Measurements from ENCODE around the gene NAT9. TPM values are rescaled to one million over a fixed set of nuclear protein-coding genes. Genes with fewer than 3 reads are reported as not detected.

NAT9 gene
- total and polyA plus RNA-seq, 9 donors = 19.7 to 87.0 (median 56.5) TPM

GRCh38 chr17:74780443-74781238 lies 4.5 kb upstream of the NAT9 start:
- H3K4me1 ChIP-seq (ENCODE audit: insufficient read depth) = peaks cover 5% of the 10 kb centered on the region
- intact Hi-C loops (cut with DNase I) = no loop called here
- no peaks in the 10 kb centered on the region for H3K9me3 ChIP-seq
- WGBS, 3 donors = 70 to 79% (median 72%) methylated on average over 7 of the region's 7 CpGs
- no peak for DNase-seq
- no peaks in the 10 kb centered on the region for H3K27me3 ChIP-seq
- TF ChIP-seq EP300 (IDR thresholded peaks at IDR 0.05) (no peak), POLR2A (IDR thresholded peaks at IDR 0.05) (no peak)
- TF ChIP-seq, protein P1, sequence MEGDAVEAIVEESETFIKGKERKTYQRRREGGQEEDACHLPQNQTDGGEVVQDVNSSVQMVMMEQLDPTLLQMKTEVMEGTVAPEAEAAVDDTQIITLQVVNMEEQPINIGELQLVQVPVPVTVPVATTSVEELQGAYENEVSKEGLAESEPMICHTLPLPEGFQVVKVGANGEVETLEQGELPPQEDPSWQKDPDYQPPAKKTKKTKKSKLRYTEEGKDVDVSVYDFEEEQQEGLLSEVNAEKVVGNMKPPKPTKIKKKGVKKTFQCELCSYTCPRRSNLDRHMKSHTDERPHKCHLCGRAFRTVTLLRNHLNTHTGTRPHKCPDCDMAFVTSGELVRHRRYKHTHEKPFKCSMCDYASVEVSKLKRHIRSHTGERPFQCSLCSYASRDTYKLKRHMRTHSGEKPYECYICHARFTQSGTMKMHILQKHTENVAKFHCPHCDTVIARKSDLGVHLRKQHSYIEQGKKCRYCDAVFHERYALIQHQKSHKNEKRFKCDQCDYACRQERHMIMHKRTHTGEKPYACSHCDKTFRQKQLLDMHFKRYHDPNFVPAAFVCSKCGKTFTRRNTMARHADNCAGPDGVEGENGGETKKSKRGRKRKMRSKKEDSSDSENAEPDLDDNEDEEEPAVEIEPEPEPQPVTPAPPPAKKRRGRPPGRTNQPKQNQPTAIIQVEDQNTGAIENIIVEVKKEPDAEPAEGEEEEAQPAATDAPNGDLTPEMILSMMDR (IDR thresholded peaks at IDR 0.05) = no peak
- H3K36me3 ChIP-seq = no peaks in the 10 kb centered on the region
- H3K4me3 ChIP-seq = no peak overlapping the region
- no peak overlapping the region for H3K27ac ChIP-seq

DNA sequence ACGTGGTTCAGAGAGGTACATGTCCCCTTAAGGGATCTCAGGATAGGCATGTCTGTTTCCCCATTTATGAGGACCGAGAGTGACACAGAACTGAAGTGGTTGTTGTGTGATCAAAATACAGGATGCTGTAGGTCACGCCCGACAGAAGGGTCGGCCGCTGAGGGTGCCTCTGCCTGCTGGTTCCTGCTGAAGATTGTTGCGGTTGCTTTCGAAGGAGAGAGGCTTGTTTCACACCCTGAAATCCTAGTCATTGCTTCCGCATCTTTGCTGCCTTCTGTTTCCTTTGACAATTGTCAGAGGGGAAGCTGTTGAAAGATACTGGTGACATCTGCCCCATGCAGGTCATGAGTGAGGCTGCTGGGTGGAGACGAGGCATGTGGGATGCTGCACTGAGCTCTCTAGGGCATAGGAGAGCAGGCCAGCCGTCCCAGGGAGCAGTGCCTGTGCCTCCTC lies 3.8 kb upstream of the NAT9 start:
- intact Hi-C loops (cut with DNase I) = no loop called here
- Histone ChIP-seq H3K27me3 (no peaks in the 10 kb centered on the region), H3K9me3 (no peaks in the 10 kb centered on the region), H3K4me1 (ENCODE audit: insufficient read depth) (peaks cover 7% of the 10 kb centered on the region), H3K36me3 (no peaks in the 10 kb centered on the region), H3K27ac (no peak overlapping the region), H3K4me3 (no peak overlapping the region)
- 85 to 92% (median 87%) methylated on average over 11 of the region's 11 CpGs for WGBS, 3 donors
- TF ChIP-seq EP300 (IDR thresholded peaks at IDR 0.05) (no peak), POLR2A (IDR thresholded peaks at IDR 0.05) (no peak)
- TF ChIP-seq, protein P1 (IDR thresholded peaks at IDR 0.05) = no peak
- DNase-seq = no peak

DNA sequence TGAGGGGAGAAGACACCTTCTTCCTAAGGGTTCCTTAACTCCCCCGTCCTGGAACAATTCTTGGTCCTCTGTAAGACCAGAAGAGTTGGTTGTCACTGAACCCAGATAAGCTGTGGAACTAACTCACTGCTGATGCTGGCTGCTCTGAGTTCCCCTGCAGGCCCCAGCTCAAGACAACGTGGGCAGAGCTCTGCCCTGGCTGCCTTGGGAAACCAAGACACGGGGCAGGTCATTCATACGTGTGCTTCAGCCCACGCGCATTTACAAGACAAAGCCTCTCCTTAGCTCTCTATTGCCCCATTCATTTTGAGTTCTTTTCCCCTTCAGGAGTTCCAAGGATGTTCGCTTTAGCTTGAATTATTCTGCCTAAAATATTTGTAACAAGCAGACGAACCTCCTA lies 3.4 kb upstream of the NAT9 start:
- no peak for DNase-seq
- Histone ChIP-seq H3K27me3 (no peaks in the 10 kb centered on the region), H3K4me3 (no peak overlapping the region), H3K4me1 (ENCODE audit: insufficient read depth) (peaks cover 7% of the 10 kb centered on the region), H3K9me3 (no peaks in the 10 kb centered on the region), H3K27ac (no peak overlapping the region), H3K36me3 (no peaks in the 10 kb centered on the region)
- TF ChIP-seq, protein P1 (IDR thresholded peaks at IDR 0.05) = no peak
- no peak for TF ChIP-seq POLR2A (IDR thresholded peaks at IDR 0.05)
- 87 to 91% (median 88%) methylated on average over 8 of the region's 8 CpGs for WGBS, 3 donors
- intact Hi-C loops (cut with DNase I) = no loop called here

DNA sequence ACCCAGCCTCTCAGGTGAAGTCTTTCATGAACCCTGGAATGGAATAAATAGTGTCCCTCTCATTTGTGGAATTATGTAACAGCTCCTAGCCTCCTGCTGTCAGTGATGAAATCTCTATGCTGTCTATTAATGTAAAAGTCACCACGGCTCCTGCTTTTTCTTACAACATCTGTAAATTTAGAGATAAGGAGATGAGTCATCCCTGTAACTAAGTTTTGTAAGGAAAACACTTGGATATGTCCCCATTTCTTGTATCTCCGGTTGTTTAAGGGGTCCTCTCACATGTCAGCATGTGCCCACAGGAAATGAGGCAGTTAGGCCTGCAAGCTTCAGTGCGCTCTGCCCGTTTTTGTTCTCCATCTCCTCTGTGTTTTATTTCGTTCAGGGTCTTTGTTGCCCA lies 2.8 kb upstream of the NAT9 start:
- H3K27ac ChIP-seq = no peak overlapping the region
- no peak overlapping the region for H3K4me3 ChIP-seq
- intact Hi-C loops (cut with DNase I) = no loop called here
- no peaks in the 10 kb centered on the region for H3K27me3 ChIP-seq
- 52 to 56% (median 55%) methylated on average over 5 of the region's 5 CpGs for WGBS, 3 donors
- H3K36me3 ChIP-seq = no peaks in the 10 kb centered on the region
- TF ChIP-seq POLR2A (IDR thresholded peaks at IDR 0.05) (no peak), EP300 (IDR thresholded peaks at IDR 0.05) (no peak)
- TF ChIP-seq, protein P1 (IDR thresholded peaks at IDR 0.05) = no peak
- DNase-seq = no peak
- no peaks in the 10 kb centered on the region for H3K9me3 ChIP-seq
- H3K4me1 ChIP-seq (ENCODE audit: insufficient read depth) = peaks cover 7% of the 10 kb centered on the region
